ENCODE data around the gene ZIC1. TPM values are rescaled to one million over a fixed set of nuclear protein-coding genes. Genes with fewer than 3 reads are reported as not detected.

Gene ZIC1
- total RNA-seq, 2 donors from 2014 or later: 0.19 TPM; not detected in 1

DNA sequence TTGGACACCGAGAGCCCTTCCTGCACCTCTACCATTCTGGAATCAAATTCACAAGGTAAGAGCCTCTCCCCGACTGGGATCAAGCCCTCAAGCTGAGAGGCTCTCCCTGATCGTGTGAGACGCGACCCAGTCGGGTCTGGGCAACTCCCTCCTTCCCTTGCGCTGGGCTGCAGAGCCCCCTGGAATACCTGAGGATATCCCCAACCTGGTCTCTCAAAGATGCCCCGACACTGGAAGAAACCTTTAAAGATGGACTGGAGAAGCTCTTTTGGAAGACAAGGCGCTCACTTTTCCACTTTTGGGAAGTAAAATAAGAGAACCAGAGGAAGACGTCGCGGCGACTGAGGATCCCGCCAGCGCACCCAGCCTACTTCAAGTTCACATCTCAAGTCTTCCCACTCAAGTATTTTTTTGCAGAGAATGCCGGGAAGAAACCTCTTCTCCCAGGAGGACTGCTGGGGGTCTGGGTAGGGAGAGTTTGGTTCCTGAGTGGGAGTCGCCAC is 36.6 kb upstream of the ZIC1 start:
- intact Hi-C loops (cut with DNase I): no loop called here
- no peak overlapping the region for H3K9ac ChIP-seq (ENCODE audit: low read depth in 2 of 2, low read length in 2 of 2)
- H3K27ac ChIP-seq: no peak overlapping the region
- peaks cover 66% of the 10 kb centered on the region for H3K27me3 ChIP-seq
- H3K4me3 ChIP-seq: no peak overlapping the region
- no peaks in the 10 kb centered on the region for H3K4me1 ChIP-seq
- TF ChIP-seq, protein P1, sequence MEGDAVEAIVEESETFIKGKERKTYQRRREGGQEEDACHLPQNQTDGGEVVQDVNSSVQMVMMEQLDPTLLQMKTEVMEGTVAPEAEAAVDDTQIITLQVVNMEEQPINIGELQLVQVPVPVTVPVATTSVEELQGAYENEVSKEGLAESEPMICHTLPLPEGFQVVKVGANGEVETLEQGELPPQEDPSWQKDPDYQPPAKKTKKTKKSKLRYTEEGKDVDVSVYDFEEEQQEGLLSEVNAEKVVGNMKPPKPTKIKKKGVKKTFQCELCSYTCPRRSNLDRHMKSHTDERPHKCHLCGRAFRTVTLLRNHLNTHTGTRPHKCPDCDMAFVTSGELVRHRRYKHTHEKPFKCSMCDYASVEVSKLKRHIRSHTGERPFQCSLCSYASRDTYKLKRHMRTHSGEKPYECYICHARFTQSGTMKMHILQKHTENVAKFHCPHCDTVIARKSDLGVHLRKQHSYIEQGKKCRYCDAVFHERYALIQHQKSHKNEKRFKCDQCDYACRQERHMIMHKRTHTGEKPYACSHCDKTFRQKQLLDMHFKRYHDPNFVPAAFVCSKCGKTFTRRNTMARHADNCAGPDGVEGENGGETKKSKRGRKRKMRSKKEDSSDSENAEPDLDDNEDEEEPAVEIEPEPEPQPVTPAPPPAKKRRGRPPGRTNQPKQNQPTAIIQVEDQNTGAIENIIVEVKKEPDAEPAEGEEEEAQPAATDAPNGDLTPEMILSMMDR (IDR thresholded peaks at IDR 0.05): no peak
- no peak for DNase-seq
- no peaks in the 10 kb centered on the region for H3K9me3 ChIP-seq
- H3K36me3 ChIP-seq: no peaks in the 10 kb centered on the region

DNA sequence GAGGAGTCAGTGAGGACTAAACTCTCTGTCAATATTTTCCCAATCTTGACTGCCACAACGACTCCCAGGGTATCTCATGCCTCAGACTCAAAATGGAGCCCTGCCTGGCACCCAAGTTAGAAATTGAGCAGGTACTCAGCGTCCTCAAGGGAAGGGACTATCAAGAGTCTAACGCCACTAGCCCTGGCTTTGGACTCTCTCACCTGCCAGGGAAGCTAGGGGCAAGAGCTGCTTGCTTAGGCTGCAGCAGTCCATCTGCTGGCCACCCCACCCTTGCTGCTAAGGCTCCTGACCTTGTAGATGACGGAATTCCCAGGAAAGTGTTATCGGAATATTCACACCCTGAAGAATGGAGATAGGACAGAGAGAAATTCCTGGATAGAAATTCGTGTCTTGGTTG is 35.9 kb upstream of the ZIC1 start:
- no peak for DNase-seq
- Histone ChIP-seq H3K9ac (ENCODE audit: low read depth in 2 of 2, low read length in 2 of 2) (no peak overlapping the region), H3K9me3 (no peaks in the 10 kb centered on the region), H3K27ac (no peak overlapping the region), H3K36me3 (no peaks in the 10 kb centered on the region), H3K4me1 (no peaks in the 10 kb centered on the region), H3K27me3 (peaks cover 69% of the 10 kb centered on the region), H3K4me3 (no peak overlapping the region)
- TF ChIP-seq, protein P1 (IDR thresholded peaks at IDR 0.05): no peak
- intact Hi-C loops (cut with DNase I): no loop called here

- Histone ChIP-seq H3K27ac (no peak overlapping the region), H3K36me3 (no peaks in the 10 kb centered on the region), H3K4me3 (no peak overlapping the region), H3K9me3 (no peaks in the 10 kb centered on the region), H3K4me1 (no peaks in the 10 kb centered on the region), H3K9ac (ENCODE audit: low read depth in 2 of 2, low read length in 2 of 2) (no peak overlapping the region), H3K27me3 (peaks cover 49% of the 10 kb centered on the region)
- TF ChIP-seq, protein P1 (IDR thresholded peaks at IDR 0.05): no peak
- intact Hi-C loops (cut with DNase I): no loop called here
- DNase-seq: no peak
Observed at GRCh38 chr3:147377412-147378367, 31.5 kb upstream of the ZIC1 start.

GRCh38 chr3:147379651-147380050 is 29.5 kb upstream of the ZIC1 start:
- no peak overlapping the region for H3K27ac ChIP-seq
- no peaks in the 10 kb centered on the region for H3K36me3 ChIP-seq
- intact Hi-C loops (cut with DNase I): loop anchor here (5.0 kb wide), 1 partner anchor 698 kb away; no protein-coding TSS in a partner anchor
- H3K4me1 ChIP-seq: no peaks in the 10 kb centered on the region
- H3K9me3 ChIP-seq: no peaks in the 10 kb centered on the region
- H3K4me3 ChIP-seq: no peak overlapping the region
- TF ChIP-seq, protein P1 (IDR thresholded peaks at IDR 0.05): no peak
- no peak for DNase-seq
- H3K27me3 ChIP-seq: peaks cover 49% of the 10 kb centered on the region
- H3K9ac ChIP-seq (ENCODE audit: low read depth in 2 of 2, low read length in 2 of 2): no peak overlapping the region

DNA sequence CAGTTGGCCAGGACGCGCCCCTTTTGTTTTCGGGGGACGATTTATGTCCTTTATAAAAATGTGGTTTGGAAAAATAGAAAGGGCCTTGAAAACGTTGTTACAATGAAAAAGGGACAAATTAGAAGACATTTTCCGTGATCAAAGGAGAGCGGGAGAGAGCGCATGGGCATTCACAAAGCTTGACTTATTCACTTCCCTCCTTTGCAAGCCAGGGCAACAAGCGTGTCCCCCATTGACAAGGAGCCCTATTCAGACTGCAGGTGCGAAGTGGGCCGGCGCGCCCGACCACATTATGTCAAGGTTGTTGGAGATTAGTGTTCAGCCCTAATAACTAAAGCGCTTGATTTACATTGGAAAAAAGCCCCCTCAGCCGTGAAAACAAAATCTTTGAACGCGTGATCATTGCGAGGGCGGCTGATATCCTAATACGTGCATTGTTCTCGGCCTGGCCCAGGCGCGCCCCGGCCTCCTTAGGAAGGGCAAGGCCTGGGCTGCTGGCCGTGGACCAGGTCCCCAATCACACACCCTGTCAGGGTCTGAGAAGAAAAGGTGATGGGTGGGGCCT is 28.7 kb upstream of the ZIC1 start:
- H3K9ac ChIP-seq (ENCODE audit: low read depth in 2 of 2, low read length in 2 of 2): no peak overlapping the region
- TF ChIP-seq, protein P1 (IDR thresholded peaks at IDR 0.05): no peak
- no peaks in the 10 kb centered on the region for H3K9me3 ChIP-seq
- H3K4me1 ChIP-seq: no peaks in the 10 kb centered on the region
- H3K27me3 ChIP-seq: peaks cover 57% of the 10 kb centered on the region
- no peaks in the 10 kb centered on the region for H3K36me3 ChIP-seq
- H3K4me3 ChIP-seq: no peak overlapping the region
- intact Hi-C loops (cut with DNase I): loop anchor here (5.0 kb wide), 1 partner anchor 697 kb away; no protein-coding TSS in a partner anchor
- no peak for DNase-seq
- H3K27ac ChIP-seq: no peak overlapping the region

Data from colonic mucosa (tissue), 4 donors.